NCI-H128 (cell line): Measurements from ENCODE around the gene TTLL8.

Experiments used
- DNase-seq: peaks from one replicate; lab custom pipeline; 2025; ENCODE audit not compliant: unreplicated experiment; lab: John Stamatoyannopoulos, UW

TTLL8 gene

DNA sequence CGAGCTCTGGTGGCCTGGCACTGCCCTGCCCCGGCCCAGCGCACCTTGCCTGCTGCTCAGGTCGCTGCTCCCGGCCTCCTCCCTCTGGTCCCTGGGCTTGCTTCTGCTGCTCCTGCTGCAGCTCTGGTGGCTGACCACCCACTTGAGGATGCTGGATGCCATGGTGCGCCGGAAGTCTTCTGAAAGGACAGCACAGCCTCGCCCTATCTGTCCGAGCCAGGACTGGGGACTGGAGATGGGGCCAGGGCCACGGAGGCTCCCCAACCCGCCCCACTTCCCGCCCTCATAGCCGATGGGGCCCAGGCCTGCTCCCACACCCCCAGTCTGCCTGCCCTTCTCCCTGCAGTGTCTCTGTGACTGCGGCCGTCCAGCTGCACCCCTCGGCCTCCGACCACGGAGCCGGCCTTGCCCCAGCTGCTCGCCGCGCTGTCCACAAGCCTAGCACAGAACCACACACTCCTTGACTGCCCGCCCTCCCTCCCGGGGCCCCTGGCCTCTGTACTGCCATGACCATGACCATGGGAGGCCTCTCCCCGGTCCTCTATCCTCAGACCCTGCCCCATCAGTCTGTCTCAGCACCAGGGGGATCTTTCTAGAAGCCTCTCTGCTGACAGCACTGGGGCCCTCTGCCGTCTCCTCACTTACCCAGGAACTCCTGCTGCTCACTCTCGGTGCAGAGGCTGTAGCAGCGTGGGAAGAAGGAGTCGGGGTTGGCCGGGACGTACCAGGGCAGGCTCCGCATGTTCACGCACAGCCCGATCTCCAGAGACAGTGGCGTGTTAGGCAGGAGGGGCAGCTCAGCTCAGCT is 12.7 kb downstream of the TTLL8 start:
- DNase-seq: no peak

DNA sequence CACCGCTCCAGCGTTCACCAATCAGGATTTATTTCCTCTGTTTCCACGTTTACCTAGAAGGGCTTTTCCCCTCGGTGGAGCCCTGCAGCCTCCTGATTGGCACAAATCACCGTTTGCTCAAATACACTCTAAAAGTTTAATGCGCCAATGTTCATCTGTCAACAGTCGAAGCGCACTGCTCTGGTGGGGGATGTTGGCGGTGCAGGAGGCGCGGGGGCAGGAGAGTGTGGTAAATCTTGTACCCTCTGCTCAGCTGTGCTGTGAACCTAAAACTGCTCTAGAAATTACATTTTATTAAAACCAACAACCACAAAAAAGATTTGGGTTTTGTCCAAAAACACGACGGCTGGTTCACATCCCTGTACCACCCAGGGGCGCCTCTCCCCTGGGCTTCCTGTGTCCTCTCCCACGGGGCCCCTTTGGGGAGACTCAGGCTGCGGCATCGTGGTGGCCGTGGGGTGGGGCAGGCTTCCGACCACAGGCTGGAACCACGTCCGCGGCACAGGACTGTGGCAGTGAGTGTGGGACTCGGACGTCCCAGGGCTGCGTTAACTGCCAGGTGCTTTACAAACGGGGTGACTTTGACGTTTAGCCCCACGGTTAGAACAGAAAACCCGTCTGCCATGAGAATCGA is 13.5 kb downstream of the TTLL8 start:
- no peak for DNase-seq

DNA sequence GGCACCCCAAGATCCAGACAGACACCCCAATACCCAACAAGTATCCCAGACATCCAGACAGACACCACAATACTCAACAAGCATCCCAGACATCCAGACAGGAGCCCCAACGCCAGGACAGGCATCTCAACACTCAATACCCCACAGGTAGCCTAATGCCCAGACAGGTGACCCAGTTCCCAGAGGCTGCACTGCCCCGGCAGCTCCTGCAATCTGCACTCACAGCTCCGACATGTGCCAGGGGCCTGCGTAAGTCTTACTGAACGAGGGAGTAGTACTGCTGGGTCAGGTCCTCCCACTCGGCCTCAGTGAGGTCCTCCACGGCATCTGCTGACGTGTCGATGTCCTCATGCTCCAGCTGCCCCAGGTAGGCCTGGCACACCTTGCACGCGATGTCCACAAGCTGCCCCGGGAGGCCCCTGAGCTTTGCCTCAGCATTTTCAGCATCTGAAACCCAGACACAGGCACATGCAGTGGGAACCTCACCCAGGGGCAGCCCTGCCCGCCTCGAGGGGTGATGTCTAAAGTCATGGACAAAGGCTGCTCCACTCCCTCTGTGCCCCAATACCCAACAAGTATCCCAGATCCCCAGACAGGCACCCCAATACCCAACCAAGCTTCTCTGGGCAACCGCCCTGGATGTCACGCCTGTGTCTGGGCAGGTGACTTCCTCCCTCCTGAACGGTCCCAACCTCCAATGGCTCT is 16.6 kb downstream of the TTLL8 start:
- no peak for DNase-seq

DNA sequence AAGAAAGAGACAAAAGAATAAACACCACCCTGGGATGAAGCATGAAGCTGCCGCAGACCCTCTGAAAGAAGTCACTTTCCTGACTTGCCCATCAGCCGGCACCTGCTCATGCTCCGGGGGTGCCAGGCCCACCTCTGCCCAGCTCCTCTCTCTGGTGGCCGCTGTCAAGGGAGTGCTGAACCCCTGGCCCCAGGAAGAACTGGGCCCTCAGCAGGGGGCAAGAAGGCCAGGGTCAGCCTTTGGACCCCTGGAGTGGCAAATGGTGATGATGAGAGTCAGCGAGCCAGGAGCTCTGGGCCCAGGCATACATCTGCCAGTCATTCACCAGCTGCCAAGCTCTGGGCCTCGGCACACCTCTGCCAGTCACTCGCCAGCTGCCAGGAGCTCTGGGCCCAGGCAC is 17.4 kb downstream of the TTLL8 start:
- DNase-seq: no peak

DNA sequence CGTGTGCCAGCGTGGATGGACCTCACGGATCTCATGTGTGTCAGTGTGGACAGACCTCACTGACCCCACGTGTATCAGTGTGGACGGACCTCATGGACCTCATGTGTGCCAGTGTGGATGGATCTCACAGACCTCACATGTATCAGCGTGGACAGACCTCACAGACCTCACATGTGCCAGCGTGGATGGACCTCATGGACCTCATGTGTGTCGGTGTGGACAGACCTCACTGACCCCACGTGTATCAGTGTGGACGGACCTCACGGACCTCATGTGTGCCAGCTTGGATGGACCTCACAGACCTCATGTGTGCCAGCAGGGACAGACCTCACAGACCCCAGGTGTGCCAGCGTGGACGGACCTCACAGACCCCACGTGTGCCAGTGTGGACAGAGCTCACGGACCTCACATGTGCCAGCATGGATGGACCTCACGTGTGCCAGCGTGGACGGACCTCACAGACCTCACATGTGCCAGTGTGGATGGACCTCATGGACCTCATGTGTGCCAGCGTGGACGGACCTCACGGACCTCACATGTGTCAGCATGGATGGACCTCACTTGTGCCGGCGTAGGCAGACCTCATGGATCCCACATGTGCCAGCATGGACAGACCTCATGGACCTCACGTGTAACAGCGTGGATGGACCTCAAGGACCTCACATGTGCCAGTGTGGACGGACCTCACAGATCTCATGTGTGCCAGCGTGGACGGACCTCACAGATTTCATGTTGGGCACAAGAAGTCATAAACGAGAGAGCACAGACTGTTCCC is 18.2 kb downstream of the TTLL8 start:
- no peak for DNase-seq

DNA sequence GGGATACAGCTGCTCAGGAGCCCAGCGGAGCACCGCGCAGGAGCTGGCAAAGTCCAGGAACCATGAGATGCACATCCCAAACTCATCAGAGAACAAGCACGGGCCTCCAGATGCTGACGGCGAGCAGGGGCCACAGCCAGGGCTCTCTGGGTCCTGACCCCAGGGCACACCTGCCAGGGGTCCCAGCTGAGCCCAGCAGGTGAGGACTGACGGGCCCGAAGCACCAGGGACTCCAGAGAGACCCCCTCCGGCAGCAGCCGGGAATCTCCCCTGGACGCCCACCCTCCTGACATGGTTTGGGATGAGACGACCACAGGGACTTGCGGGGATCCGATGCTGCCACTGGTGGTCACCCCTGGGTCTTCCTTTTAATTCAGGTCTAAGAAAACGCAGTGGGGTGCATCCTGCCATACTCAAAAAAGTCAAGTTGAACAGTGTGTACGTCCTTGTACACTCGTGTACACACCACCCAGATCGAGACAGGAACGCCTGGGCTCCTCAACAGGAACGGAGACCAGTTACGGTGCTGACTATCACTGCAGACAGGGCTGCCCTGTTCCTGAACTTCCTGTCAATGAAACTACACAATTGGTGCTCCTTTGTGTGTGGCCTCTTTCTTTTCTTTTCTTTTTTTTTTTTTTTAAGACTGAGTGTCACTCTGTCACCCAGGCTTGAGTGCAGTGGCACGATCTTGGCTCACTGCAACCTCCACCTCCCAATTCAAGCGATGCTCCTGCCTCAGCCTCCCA is 21.9 kb downstream of the TTLL8 start:
- no peak for DNase-seq

DNA sequence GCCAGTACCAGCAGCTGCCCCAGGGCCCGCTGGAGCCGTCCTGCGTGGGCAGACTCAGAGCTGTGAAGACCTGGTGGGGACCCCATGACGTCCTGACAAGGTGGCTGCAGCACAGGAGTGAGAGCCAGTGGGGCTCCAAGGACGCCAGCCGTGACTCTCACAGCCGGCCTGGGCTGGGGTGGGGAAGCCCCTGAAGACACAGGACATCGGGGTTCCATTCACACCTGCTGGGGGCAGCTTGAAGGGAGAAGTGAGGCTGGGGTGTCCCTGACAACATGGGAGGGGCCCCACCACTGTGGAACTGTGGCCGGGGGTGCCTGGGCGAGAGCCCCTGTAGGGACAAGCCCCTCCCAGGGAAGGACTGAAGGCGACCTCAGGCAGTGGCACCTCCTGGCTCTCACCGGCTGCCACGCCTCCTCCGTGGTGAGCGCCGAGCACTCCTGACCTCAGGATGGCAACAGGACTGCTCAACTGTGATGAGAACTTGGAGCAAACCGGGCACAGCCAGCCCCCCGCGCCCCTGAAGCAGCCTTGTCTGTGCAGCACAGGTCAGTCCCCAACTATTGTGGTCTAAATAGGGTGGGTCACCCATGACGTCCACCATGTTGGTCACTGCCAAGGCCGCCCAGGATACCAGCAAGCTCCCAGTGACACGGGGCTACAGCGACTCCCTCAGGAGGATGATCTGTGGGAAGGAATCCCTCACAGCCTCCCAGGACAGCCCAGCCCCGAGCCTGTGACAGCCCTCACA is 22.8 kb downstream of the TTLL8 start:
- no peak for DNase-seq

DNA sequence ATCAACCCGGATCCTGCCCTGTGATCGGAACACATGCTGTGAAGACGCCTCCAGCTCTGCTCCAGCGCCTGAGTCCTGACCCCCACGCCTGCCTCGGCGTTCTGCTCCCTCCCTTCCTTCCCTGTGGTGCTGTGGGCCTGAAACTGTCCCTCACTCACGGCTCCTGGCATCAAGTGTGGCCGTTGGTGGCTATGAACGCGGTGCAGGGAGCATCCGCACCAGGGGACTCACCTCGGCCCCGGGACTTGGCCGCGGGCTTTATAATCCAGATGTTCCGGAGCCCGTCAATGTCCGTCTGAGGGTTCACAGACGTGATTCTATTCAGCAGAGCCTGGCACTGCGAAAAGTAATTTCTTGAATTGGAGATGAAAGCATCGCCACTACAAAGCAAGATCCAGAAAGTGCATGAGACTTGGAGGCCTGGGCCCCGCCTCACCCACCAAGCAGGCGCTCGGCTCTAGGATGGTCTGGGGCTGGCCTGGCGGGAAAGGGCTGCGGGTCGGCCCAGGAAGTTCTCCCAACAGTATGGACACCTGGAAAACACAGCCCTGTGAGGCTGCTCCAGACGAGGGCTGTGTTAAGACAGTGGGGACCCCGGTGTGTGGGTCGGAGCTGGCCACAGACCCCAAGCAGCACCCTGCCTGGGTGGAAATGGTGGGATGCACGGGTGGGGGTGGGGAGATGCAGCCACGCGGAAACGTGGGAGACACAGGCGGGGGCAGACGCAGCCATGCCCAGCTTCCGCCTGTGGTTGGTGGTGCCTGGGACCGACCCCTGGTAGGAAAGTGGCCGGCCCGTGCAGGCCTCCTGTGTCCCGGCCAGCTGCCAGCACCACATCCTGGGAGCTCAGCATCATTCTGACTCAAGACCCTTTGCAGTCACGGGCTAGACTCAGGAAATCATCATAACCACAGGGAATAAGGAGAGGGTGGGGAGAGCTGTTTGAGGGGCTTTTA is 23.7 kb downstream of the TTLL8 start:
- no peak for DNase-seq

DNA sequence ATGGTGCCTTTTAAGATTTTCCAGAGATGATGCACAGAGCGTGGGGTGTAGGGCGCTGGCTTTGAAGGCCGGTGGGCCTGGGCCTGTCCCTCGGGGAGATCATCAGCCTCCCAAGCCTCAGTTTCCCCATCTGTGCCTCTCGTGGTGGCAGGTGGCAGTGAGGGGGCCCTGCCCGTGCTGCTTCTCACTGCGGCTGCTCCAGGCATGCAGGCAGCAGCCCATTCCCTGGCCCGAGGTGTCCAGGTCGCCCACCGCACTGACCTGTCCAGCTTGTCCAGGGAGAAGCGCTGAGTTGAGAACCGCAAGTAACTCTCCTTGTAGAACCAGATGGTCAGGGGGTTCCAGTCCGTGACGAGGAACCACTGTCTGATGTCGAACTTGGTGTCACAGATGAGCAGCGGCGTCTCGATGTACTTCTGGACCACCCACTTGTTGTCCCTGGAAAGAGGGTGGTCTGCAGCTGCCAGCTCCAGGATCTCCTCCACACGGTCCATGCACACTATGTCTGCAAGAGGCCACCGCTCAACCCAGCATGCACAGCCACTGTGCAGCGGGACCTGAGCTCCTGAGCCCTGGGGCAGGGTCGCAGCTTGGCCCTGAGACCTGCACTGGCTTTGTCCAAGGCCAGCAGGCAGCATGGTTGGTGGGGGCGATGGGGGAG is 25.0 kb downstream of the TTLL8 start:
- DNase-seq: no peak

DNA sequence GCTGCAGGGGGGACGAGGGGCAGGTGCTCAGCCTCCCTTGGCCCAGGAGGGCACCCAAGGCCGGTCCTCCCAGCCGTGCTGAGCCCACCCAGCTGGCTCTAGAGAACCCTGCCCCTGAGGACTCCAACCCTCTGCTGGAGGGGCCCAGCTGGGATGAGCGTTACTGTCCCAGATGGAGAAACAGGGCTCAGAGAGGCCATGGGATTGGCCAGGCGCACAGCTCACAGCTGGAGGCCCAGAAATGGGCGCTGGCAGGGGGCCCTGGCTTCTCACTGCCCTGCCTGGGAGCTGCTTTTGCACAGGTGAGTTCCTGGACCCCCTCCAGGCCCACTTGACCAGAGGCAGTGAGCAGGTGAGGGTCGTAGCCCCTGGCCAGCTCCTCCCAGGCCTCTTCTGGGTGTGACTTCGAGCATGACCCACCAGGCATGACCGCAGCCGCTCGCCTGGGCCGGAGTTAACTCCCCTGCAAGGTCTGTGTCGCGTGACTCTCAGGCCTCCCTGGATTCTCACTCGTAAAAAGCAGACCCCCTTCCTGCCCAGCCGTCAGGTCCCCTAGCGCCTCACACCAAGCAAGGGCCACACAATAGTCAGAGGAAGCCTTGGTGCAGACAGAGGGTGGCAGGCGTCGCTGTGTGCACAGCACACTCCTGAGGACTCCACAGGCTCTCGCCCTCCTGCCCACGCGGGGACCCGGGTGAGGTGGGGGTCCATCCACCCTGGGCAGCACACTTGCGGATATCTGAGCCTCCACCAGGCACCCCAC is 25.8 kb downstream of the TTLL8 start:
- DNase-seq: no peak

DNA sequence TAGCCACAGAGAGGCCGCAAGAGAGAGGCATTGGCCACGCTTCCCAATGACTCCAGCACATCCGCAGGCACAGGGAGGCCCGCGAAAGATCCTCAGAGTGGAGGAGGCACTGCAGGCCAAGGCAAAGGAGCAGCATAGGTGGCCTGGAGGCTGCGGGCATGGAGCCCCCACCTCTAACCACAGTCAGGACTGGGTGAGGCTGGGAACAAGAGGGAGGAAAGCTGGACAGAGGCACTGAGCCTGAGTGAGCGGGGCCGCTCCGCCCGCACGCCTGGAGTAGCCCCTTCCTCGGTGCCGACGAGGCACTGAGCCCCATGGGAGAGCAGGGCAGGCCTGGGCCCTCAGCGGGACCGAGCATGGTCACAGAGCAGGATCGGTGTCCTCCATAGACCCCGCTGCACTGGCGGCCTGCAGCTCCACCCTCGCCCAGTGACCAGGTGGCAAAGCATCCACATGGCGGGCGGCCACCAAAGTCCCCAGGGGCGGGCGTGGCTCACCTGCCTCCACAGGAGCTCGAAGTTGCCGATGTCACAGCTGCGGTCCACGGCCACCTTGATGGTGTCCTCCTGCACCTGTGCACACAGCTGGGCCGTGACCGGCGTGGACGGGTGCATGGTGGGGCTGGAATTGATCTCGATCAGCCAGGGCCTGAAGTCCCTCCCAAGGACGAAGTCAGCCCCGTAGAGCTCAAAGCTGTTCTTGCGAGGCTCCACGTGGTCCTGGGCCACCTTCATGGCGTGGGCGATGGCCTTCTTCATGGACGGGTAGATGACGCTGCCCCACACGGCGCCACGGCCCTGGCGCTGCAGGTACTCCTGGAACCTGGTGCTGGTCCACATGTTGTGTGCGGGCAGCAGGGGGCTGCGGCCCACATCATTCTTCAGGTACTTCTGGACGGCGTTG is 26.7 kb downstream of the TTLL8 start:
- DNase-seq: no peak

DNA sequence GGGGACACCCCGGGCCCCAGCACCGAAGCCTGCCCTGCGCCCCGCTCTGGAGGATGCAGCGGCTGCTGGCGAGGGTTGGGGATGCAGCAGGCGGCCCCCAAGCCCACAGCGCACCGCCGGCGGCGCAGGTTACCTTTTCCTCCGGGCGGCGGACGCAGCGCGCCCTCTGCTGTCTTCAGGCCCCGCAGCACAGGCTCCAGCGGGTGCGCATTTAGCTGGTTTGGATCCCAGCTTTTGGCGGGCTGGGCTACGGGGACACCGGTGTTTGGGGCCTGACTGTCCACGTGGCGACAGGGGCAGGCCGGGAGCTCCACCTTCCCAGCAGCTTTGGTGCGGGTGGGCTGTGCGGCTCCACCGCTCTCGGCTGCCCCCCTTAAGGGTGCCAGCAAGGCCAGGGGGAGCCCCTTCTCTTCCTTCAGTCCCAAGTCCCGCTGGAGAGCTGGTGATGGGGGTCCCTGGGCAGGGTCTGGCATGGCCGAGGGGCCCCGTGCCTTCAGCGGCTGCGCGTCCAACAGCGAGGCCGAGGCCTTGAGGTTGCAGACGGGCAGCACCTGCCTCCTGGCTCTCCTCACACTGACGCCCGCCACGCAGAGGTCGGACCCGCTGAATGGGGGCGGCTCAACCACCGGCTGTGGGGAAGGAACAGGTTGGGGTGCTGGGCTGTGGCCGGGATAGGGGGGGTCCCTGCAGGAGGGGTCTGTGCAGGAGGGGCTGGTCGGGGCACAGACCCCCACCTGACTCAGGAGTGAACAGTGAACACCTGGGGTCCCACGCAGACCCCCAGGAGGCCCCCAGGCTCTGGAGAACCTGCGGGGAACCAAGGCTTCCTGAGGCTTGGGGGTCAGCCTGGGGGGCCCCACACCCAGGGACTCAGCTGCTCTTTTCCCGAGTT is 27.6 kb downstream of the TTLL8 start:
- peak; percentile 51 for DNase-seq

DNA sequence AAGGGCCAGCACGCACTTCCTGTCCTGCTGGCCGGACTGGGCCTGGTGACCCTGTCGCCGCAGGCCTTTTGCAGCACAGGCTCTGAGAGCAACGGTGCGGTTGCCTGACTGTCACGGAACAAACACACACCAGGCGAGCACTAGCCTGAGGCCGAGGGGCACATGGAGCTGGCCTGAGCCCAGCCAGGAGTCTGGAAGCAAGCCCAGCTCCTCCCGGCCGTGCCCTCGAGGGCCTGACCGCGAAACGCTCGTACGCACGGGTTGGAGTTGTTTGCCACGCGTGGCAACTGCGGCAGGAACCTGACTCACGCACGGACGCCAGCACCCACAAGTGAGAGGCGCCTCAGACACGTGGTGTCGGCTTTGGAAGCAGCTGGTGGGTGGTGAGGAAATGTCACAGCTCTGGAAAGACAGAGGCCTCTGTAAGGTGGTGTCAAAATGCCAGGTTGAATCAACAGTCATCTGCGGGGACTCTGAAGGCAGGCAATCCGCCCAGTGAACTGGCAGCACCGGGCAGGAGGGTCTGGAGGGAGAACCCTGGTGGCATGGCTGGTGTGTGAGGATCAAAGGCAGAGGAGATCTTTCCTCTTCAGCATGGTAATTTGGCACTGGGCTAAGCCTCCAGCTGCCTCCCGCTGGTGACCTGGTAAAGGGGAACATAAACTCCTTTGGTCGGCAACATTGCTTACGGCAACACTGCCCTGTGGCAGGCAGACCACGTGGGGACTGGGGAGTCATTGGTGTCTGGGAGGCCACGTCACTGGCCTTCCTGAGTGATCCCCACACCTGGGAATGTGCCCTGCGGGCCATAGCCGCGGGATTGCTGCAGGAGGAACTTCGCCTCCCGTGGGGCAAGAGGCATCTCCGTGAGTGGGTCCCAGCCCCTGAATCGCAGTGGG is 30.2 kb downstream of the TTLL8 start:
- DNase-seq: no peak

DNA sequence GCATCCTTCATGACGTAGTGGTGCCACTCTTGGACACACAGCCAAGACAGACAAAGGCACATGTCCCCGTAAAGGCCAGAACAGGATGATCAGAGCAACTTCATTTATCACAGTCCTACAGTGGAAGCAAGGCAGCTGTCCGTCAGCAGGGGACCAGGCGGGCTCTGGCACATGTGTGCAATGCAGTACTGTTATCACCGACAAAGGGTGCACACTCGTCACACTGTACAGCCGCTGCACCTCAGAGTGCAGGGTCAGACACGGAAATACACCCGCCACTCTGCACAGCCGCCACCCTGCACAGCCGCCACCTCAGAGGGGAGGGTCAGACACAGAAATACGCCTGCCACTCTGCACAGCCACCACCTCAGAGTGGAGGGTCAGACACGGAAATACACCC is 32.1 kb downstream of the TTLL8 start:
- DNase-seq: no peak
